Spleen (tissue), 7 donors: ENCODE measurements around the gene KDM4F.

Source experiments
- CTCF ChIP-seq, 11 experiments: fragments of 200-600 bp in 7 of 11; fragments of 450-650 bp in 4 of 11; sonication (generic) in 4 of 11; IDR thresholded peaks in 8 of 11; conservative IDR thresholded peaks in 3 of 11; 1 replicate in 7 of 11; 2 replicates in 4 of 11; pipeline versions ENCODE4 v1.4.0 to v1.8.0; 2016 to 2021; ENCODE audit warnings: antibody characterized with exemption in 11 of 11, inconsistent platforms in 4 of 11, mild to moderate bottlenecking in 1 of 11
- POLR2A ChIP-seq, 3 donors: fragments of 450-650 bp; IDR thresholded peaks; one replicate each; pipeline ENCODE4 v1.5.1; 2017; ENCODE audit warnings: antibody characterized with exemption in 3 of 3, mild to moderate bottlenecking in 1 of 3
- donor health status: DM: no; HTN: no; CAD: no; lungs with moderate emphysema.
- donor health status: DM: no; HTN: no; CAD: no.
- donor health status: DM: no; HTN: no; CAD: no.

DNA sequence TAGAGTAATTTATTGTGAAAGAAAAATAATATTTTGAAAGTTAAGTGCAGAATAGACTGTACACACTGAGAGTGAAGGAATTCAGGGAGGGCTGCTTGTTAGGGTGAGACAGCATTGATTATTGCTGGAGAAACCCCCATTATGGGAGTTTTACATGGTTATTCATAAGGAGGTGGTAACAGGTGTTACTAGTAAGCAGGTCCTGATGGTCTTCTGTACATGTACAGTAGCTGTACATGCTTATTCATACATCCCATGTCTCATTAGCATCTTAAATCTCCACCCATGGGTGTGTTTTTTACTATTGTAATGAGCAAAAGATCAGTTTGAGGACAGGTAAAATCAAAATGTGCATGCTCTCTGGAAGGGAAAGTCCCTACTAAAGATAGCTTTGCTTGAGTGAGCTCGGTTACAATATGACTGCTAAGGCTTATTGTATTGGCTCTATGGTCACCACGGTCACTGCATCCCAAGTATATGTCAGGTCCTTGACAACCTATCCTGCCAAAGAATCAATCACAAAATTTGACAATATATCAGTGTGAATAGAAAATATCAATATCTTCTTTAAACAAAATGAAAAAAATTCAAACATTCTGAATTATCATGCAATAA lies 6.2 kb downstream of the KDM4F start:
- TF ChIP-seq CTCF (IDR thresholded peaks at IDR 0.05 in 8 of 11, conservative IDR thresholded peaks at IDR 0.05 in 3 of 11) (no peak), POLR2A (IDR thresholded peaks at IDR 0.05) (no peak)
